IMR-90 (cell line): ENCODE results near the gene PCGF3. TPM values are rescaled to one million over a fixed set of nuclear protein-coding genes. Genes with fewer than 3 reads are reported as not detected.

Experiments used
- ATAC-seq: fragments of 200-7000 bp; cut with Tn5 transposase; 2 replicates; pipeline ENCODE4 v1.9.1; 2020; ENCODE audit warnings: low read depth, mild to moderate bottlenecking, moderate library complexity
- BruUV-seq: library from RNA; stranded (reverse); fragments of 400-500 nt; replicated peaks from 2 replicates; lab custom pipeline; 2021; lab: Mats Ljungman, UMichigan
- CTCF ChIA-PET: fragments of 300-600 bp; formaldehyde crosslinking; extraction: SDS; loops from one replicate; lab custom pipeline; 2021; ENCODE audit warnings: antibody characterized with exemption; lab: Yijun Ruan, JAX
- POLR2A ChIA-PET: fragments of 300-600 bp; sonication (Branson Sonifier 250); formaldehyde crosslinking; loops from one replicate; lab custom pipeline; 2022; ENCODE audit warnings: antibody characterized with exemption; ENCODE audit not compliant: unreplicated experiment; lab: Charles Lee
- DNase-seq: peaks from one replicate; pipeline ENCODE4 v3.0.0; 2013
- H2AFZ ChIP-seq: replicated peaks from 2 replicates; pipeline ENCODE3; 2013; ENCODE audit warnings: low read length, mild to moderate bottlenecking; ENCODE audit not compliant: poor library complexity
- H2AK5ac ChIP-seq: 2 replicates; pipeline ENCODE4 v1.6.1; 2013; ENCODE audit warnings: low read depth, low read length, inconsistent platforms
- H2AK9ac ChIP-seq: replicated peaks from 2 replicates; pipeline ENCODE3; 2013; ENCODE audit warnings: mild to moderate bottlenecking, low read depth, low read length, moderate library complexity; ENCODE audit not compliant: poor library complexity
- H2BK120ac ChIP-seq: 2 replicates; pipeline ENCODE4 v1.6.1; 2013; ENCODE audit warnings: low read depth, low read length, inconsistent platforms
- H2BK15ac ChIP-seq: 3 replicates; pipeline ENCODE4 v1.6.1; 2013; ENCODE audit warnings: low read depth, low read length, inconsistent platforms
- H2BK20ac ChIP-seq: 2 replicates; pipeline ENCODE4 v1.6.1; 2013; ENCODE audit warnings: low read depth, mild to moderate bottlenecking, inconsistent platforms, low read length, moderate library complexity
- H2BK5ac ChIP-seq: 2 replicates; pipeline ENCODE4 v1.6.1; 2013; ENCODE audit warnings: mild to moderate bottlenecking, low read depth, low read length, inconsistent platforms; ENCODE audit not compliant: poor library complexity, severe bottlenecking
- H3K14ac ChIP-seq: replicated peaks from 2 replicates; pipeline ENCODE4 v1.6.1; 2013; ENCODE audit warnings: low read depth, low read length, inconsistent platforms
- H3K18ac ChIP-seq: 2 replicates; pipeline ENCODE4 v1.6.1; 2013; ENCODE audit warnings: low read depth, low read length, control low read depth
- H3K23ac ChIP-seq: 2 replicates; pipeline ENCODE4 v1.6.1; 2013; ENCODE audit warnings: low read depth, low read length, inconsistent platforms
- H3K27ac ChIP-seq: 2 replicates; pipeline ENCODE4 v1.5.1; 2013; ENCODE audit warnings: mild to moderate bottlenecking, control low read depth, low read length; ENCODE audit not compliant: insufficient read depth
- H3K27me3 ChIP-seq: 2 replicates; pipeline ENCODE4 v1.6.1; 2013; ENCODE audit warnings: low read length; ENCODE audit not compliant: control insufficient read depth, insufficient read depth
- H3K36me3 ChIP-seq: 2 replicates; pipeline ENCODE4 v1.6.1; 2013; ENCODE audit warnings: low read length, mixed read lengths; ENCODE audit not compliant: control insufficient read depth, insufficient read depth
- H3K4ac ChIP-seq: 2 replicates; pipeline ENCODE4 v1.6.1; 2013; ENCODE audit warnings: low read depth, low read length, inconsistent platforms
- H3K4me1 ChIP-seq: 2 replicates; pipeline ENCODE4 v1.6.1; 2013; ENCODE audit warnings: low read length, mixed read lengths; ENCODE audit not compliant: control insufficient read depth, insufficient read depth
- H3K4me2 ChIP-seq: 2 replicates; pipeline ENCODE4 v1.6.1; 2013; ENCODE audit warnings: low read depth, mild to moderate bottlenecking, control low read depth, low read length, moderate library complexity
- H3K4me3 ChIP-seq: 2 replicates; pipeline ENCODE4 v1.5.1; 2013; ENCODE audit warnings: low read depth, mild to moderate bottlenecking, control low read depth, low read length, moderate library complexity; ENCODE audit not compliant: insufficient read depth
- H3K56ac ChIP-seq: 2 replicates; pipeline ENCODE4 v1.6.1; 2013; ENCODE audit warnings: low read length, inconsistent platforms; ENCODE audit not compliant: insufficient read depth; ENCODE audit errors: extremely low read depth
- H3K79me1 ChIP-seq, 2 experiments: 2 replicates each; pipeline ENCODE4 v1.6.1; 2013; ENCODE audit warnings: low read length in 2 of 2, inconsistent platforms in 1 of 2, low read depth in 1 of 2
- H3K9ac ChIP-seq: 2 replicates; pipeline ENCODE4 v1.6.1; 2013; ENCODE audit warnings: low read depth, low read length, control low read depth
- H3K9me1 ChIP-seq: 2 replicates; pipeline ENCODE4 v1.6.1; 2013; ENCODE audit warnings: low read length, inconsistent platforms; ENCODE audit not compliant: insufficient read depth
- H3K9me3 ChIP-seq: 2 replicates; pipeline ENCODE4 v1.6.1; 2013; ENCODE audit warnings: low read length; ENCODE audit not compliant: control insufficient read depth, insufficient read depth
- H4K20me1 ChIP-seq: 2 replicates; pipeline ENCODE4 v1.6.1; 2013; ENCODE audit warnings: low read length, inconsistent platforms; ENCODE audit not compliant: insufficient read depth
- H4K5ac ChIP-seq: 2 replicates; pipeline ENCODE4 v1.6.1; 2013; ENCODE audit warnings: mild to moderate bottlenecking, low read depth, low read length, control low read depth
- H4K8ac ChIP-seq, 2 experiments: 2 replicates each; pipeline ENCODE4 v1.6.1; 2013; ENCODE audit warnings: low read depth in 2 of 2, low read length in 2 of 2, control low read depth in 1 of 2, inconsistent platforms in 1 of 2
- H4K91ac ChIP-seq: 2 replicates; pipeline ENCODE4 v1.6.1; 2013; ENCODE audit warnings: low read depth, low read length, inconsistent platforms; ENCODE audit not compliant: insufficient read depth
- BHLHE40 ChIP-seq: fragments of 150-350 bp; IDR thresholded peaks from 2 replicates; pipeline ENCODE4 v1.6.1; 2016; ENCODE audit warnings: mild to moderate bottlenecking, low read depth, low read length
- CEBPB ChIP-seq: IDR thresholded peaks from 2 replicates; pipeline ENCODE4 v1.6.1; 2012; ENCODE audit warnings: low read depth, low read length, improper control_type of control experiment
- CHD1 ChIP-seq: IDR thresholded peaks from 2 replicates; pipeline ENCODE4 v1.6.1; 2012; ENCODE audit warnings: low read depth, low read length, improper control_type of control experiment
- ELK1 ChIP-seq: fragments of 150-350 bp; IDR thresholded peaks from 2 replicates; pipeline ENCODE4 v1.6.1; 2016; ENCODE audit warnings: low read depth, mild to moderate bottlenecking, low read length, moderate library complexity, borderline replicate concordance
- FOS ChIP-seq: fragments of 150-350 bp; IDR thresholded peaks from 2 replicates; pipeline ENCODE4 v1.6.1; 2016; ENCODE audit warnings: low read depth, low read length
- MAFK ChIP-seq: IDR thresholded peaks from 2 replicates; pipeline ENCODE4 v1.6.1; 2012; ENCODE audit warnings: low read depth, low read length, improper control_type of control experiment
- MAZ ChIP-seq: IDR thresholded peaks from 2 replicates; pipeline ENCODE4 v1.6.1; 2012; ENCODE audit warnings: low read depth, mild to moderate bottlenecking, low read length, improper control_type of control experiment, moderate library complexity, borderline replicate concordance
- NFE2L2 ChIP-seq: fragments of 150-350 bp; IDR thresholded peaks from 2 replicates; pipeline ENCODE4 v1.6.1; 2016; ENCODE audit warnings: low read depth, mild to moderate bottlenecking, low read length
- POLR2A ChIP-seq: IDR thresholded peaks from 2 replicates; pipeline ENCODE4 v1.6.1; 2012; ENCODE audit warnings: mild to moderate bottlenecking, low read depth, low read length
- RAD21 ChIP-seq: IDR thresholded peaks from 2 replicates; pipeline ENCODE4 v1.6.1; 2012; ENCODE audit warnings: low read length, improper control_type of control experiment
- SMC3 ChIP-seq: fragments of 150-350 bp; IDR thresholded peaks from 2 replicates; pipeline ENCODE4 v1.6.1; 2016; ENCODE audit warnings: low read depth, mild to moderate bottlenecking, antibody characterized with exemption, low read length, moderate library complexity
- USF2 ChIP-seq: fragments of 150-350 bp; IDR thresholded peaks from 2 replicates; pipeline ENCODE4 v1.6.1; 2017; ENCODE audit warnings: mild to moderate bottlenecking, antibody characterized with exemption, low read length, low read depth
- WGBS, 2 experiments: methylation state at CpG; one replicate each; pipeline versions ENCODE4 v1.1.5 to v1.1.7; 2013; ENCODE audit warnings: missing lambda C conversion rate in 2 of 2; ENCODE audit not compliant: insufficient read length in 1 of 2; ENCODE audit errors: extremely low coverage in 2 of 2; 5-methylcytosine and 5-hydroxymethylcytosine counted together
- dilution Hi-C: fragments of 300-500 bp; cut with HindIII; formaldehyde crosslinking; loops from one replicate; pipeline ENCODE4 v1.14.3; 2018; ENCODE audit warnings: low sequenced_read_pairs; ENCODE audit not compliant: unreplicated experiment
- in situ Hi-C: fragments of 300-500 bp; cut with MboI; formaldehyde crosslinking; loops from 3 replicates; pipeline ENCODE4 v1.14.3; 2019; ENCODE audit warnings: low sequenced_read_pairs, inconsistent platforms, mixed read lengths
- intact Hi-C: fragments of 100-400 bp; cut with micrococcal nuclease; formaldehyde crosslinking; loops from 2 replicates; pipeline ENCODE4 v1.10.0; 2022
- polyA plus RNA-seq, 3 experiments: library from polyadenylated mRNA; depleted of rRNA; stranded (reverse); fragments of >200 nt; gene quantifications; 2 replicates each; pipeline ENCODE4 v1.2.3, GENCODE V29; 2012; ENCODE audit warnings: low replicate concordance in 1 of 3
- total RNA-seq: library from RNA; depleted of rRNA; stranded (reverse); fragments of >200 nt; gene quantifications from 2 replicates; pipeline ENCODE4 v1.2.3, GENCODE V29; 2012
- TF ChIP-seq, protein P1 (sequence below): conservative IDR thresholded peaks from 2 replicates; pipeline ENCODE4 v1.5.1; 2012; ENCODE audit warnings: mild to moderate bottlenecking, low read depth, low read length, improper control_type of control experiment

PCGF3 gene
- total and polyA plus RNA-seq, 2 of the 4 experiments (the other 2 are of a cell fraction) = 40.0 to 55.3 TPM

DNA sequence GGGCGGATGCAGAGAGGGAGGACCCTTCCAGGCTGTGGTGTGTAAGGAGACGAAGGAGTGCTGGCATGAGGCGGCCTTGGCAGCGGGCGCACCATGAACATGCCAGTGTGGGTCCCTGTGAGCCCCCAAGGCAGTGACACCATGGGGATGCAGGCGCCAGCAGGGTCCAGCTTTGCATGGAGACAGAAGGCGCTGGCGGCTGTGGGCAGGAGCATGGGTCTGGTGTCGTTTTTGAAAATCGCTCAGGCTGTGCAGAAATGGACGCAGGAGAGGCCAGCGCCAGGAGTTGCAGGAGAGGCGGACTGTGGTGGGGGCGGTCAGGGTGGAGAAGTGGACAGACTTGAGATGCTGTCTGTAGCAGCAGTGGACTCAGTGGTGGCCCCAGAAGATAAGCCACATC lies 56.1 kb downstream of the PCGF3 start:
- peaks cover 7% of the 10 kb centered on the region; the same call in 1 of the 2 replicates for H3K9me1 ChIP-seq
- intact Hi-C loops (no loop called here), dilution Hi-C loops (no loop called here), in situ Hi-C loops (no loop called here)
- no peak overlapping the region for H3K4me2 ChIP-seq
- H3K4ac ChIP-seq = no peak overlapping the region
- DNase-seq (no peak), ATAC-seq (no peak)
- H3K18ac ChIP-seq = no peak overlapping the region
- no peaks in the 10 kb centered on the region for H3K9me3 ChIP-seq
- H4K20me1 ChIP-seq = peaks cover 58% of the 10 kb centered on the region
- no peak overlapping the region for H3K23ac ChIP-seq
- H3K4me1 ChIP-seq = peaks cover 2% of the 10 kb centered on the region; the same call in 1 of the 2 replicates
- H3K9ac ChIP-seq = no peak overlapping the region
- H3K27me3 ChIP-seq = no peaks in the 10 kb centered on the region
- TF ChIP-seq CHD1 = no peak
- TF ChIP-seq FOS = no peak
- TF ChIP-seq USF2 = no peak
- no peak for TF ChIP-seq RAD21
- no peak for TF ChIP-seq ELK1
- no peak for TF ChIP-seq CEBPB
- no peak for TF ChIP-seq MAZ
- no peak for TF ChIP-seq BHLHE40
- TF ChIP-seq SMC3 = no peak
- TF ChIP-seq MAFK = no peak
- TF ChIP-seq NFE2L2 = no peak
- no peak for TF ChIP-seq POLR2A
- TF ChIP-seq, protein P1, sequence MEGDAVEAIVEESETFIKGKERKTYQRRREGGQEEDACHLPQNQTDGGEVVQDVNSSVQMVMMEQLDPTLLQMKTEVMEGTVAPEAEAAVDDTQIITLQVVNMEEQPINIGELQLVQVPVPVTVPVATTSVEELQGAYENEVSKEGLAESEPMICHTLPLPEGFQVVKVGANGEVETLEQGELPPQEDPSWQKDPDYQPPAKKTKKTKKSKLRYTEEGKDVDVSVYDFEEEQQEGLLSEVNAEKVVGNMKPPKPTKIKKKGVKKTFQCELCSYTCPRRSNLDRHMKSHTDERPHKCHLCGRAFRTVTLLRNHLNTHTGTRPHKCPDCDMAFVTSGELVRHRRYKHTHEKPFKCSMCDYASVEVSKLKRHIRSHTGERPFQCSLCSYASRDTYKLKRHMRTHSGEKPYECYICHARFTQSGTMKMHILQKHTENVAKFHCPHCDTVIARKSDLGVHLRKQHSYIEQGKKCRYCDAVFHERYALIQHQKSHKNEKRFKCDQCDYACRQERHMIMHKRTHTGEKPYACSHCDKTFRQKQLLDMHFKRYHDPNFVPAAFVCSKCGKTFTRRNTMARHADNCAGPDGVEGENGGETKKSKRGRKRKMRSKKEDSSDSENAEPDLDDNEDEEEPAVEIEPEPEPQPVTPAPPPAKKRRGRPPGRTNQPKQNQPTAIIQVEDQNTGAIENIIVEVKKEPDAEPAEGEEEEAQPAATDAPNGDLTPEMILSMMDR = no peak
- ChIA-PET POLR2A (no interaction called here), CTCF (no interaction called here)
- H2BK20ac ChIP-seq = no peak overlapping the region
- H2BK15ac ChIP-seq = no peak overlapping the region
- H3K4me3 ChIP-seq = no peak overlapping the region
- H3K56ac ChIP-seq = no peak overlapping the region
- H2AK9ac ChIP-seq = no peak overlapping the region
- no peak overlapping the region for H2AFZ ChIP-seq
- no TSS peak for BruUV-seq
- no peak overlapping the region for H4K91ac ChIP-seq
- peaks cover 62% of the 10 kb centered on the region for H3K36me3 ChIP-seq
- H3K79me1 ChIP-seq = peaks cover 9 to 59% of the 10 kb centered on the region in 2 experiments; a peak in 3 of 4 replicates
- H4K5ac ChIP-seq = no peak overlapping the region
- H2AK5ac ChIP-seq = no peak overlapping the region
- no peak overlapping the region for H2BK5ac ChIP-seq
- no peak overlapping the region for H4K8ac ChIP-seq
- H2BK120ac ChIP-seq = no peak overlapping the region
- WGBS, 2 experiments = 100% methylated on average over 5 of the region's 14 CpGs; no CpG with 5 or more reads in 1 of the 2 experiments
- H3K27ac ChIP-seq = no peak overlapping the region
- H3K14ac ChIP-seq = no peak overlapping the region
